OCI-LY7 (cell line): ENCODE results near the gene HYCC1. TPM values are rescaled to one million over a fixed set of nuclear protein-coding genes. Genes with fewer than 3 reads are reported as not detected.

ENCODE experiments used
- BruUV-seq: library from RNA; stranded (reverse); fragments of 400-500 nt; replicated peaks from 2 replicates; lab custom pipeline; 2021; lab: Mats Ljungman, UMichigan
- CTCF ChIA-PET: fragments of 300-600 bp; sonication (Branson Sonifier 250); formaldehyde crosslinking; loops from one replicate; lab custom pipeline; 2022; ENCODE audit warnings: antibody characterized with exemption; ENCODE audit not compliant: unreplicated experiment; lab: Charles Lee
- POLR2A ChIA-PET: fragments of 300-600 bp; sonication (Branson Sonifier 250); formaldehyde crosslinking; loops from one replicate; lab custom pipeline; 2022; ENCODE audit warnings: antibody characterized with exemption; lab: Charles Lee
- DNase-seq: peaks from one replicate; pipeline ENCODE4 v3.0.0-alpha.2; 2015; ENCODE audit warnings: low spot score
- H2AFZ ChIP-seq: fragments of 200-600 bp; sonication (generic), shearing (Covaris generic); 2 replicates; pipeline ENCODE4 v1.6.1; 2014; ENCODE audit warnings: mild to moderate bottlenecking, antibody characterized with exemption, low read length, moderate library complexity
- H3K27ac ChIP-seq: fragments of 200-600 bp; sonication (generic); 2 replicates; pipeline ENCODE4 v1.5.1; 2014; ENCODE audit warnings: mixed run types, low read depth, mild to moderate bottlenecking, moderate library complexity, low read length, inconsistent platforms; ENCODE audit not compliant: poor library complexity, severe bottlenecking
- H3K36me3 ChIP-seq: fragments of 200-600 bp; sonication (generic); 2 replicates; pipeline ENCODE4 v1.6.1; 2014; ENCODE audit warnings: mild to moderate bottlenecking, antibody characterized with exemption, low read length, moderate library complexity, mixed read lengths; ENCODE audit not compliant: insufficient read depth
- H3K4me1 ChIP-seq: fragments of 200-600 bp; sonication (generic); 2 replicates; pipeline ENCODE4 v1.5.1; 2014; ENCODE audit warnings: mild to moderate bottlenecking, low read length; ENCODE audit not compliant: insufficient read depth, poor library complexity, severe bottlenecking
- H3K4me2 ChIP-seq: fragments of 200-600 bp; sonication (generic); 2 replicates; pipeline ENCODE4 v1.6.1; 2014; ENCODE audit warnings: mild to moderate bottlenecking, low read length
- H3K4me3 ChIP-seq: fragments of 200-600 bp; sonication (generic); 2 replicates; pipeline ENCODE4 v1.5.1; 2014; ENCODE audit warnings: mild to moderate bottlenecking, low read depth, low read length; ENCODE audit not compliant: poor library complexity, severe bottlenecking
- H3K79me2 ChIP-seq: fragments of 200-600 bp; sonication (generic); 2 replicates; pipeline ENCODE4 v1.6.1; 2016; ENCODE audit warnings: low read depth, mild to moderate bottlenecking, low read length, moderate library complexity, mixed read lengths; ENCODE audit not compliant: insufficient read depth
- H3K9me2 ChIP-seq: fragments of 200-600 bp; sonication (generic); 2 replicates; pipeline ENCODE4 v1.6.1; 2016; ENCODE audit warnings: mild to moderate bottlenecking, low read length, mixed read lengths; ENCODE audit not compliant: insufficient read depth
- H3K9me3 ChIP-seq: fragments of 200-600 bp; sonication (generic); 2 replicates; pipeline ENCODE4 v1.6.1; 2014; ENCODE audit warnings: mild to moderate bottlenecking, mixed run types, low read length, mixed read lengths
- H4K20me1 ChIP-seq: fragments of 200-600 bp; sonication (generic); 2 replicates; pipeline ENCODE4 v1.6.1; 2014; ENCODE audit warnings: mild to moderate bottlenecking, antibody characterized with exemption, low read length, moderate library complexity, mixed read lengths; ENCODE audit not compliant: insufficient read depth
- EZH2phosphoT487 ChIP-seq: fragments of 200-600 bp; sonication (generic); IDR thresholded peaks from 2 replicates; pipeline ENCODE4 v1.6.1; 2018; ENCODE audit warnings: low read depth, borderline replicate concordance, mild to moderate bottlenecking, mixed run types, antibody characterized with exemption, low read length, moderate library complexity, mixed read lengths
- intact Hi-C: fragments of 100-400 bp; cut with micrococcal nuclease; formaldehyde crosslinking; loops from one replicate; pipeline ENCODE4 v1.10.0; 2022; ENCODE audit not compliant: unreplicated experiment
- total RNA-seq, 2 experiments: library from RNA; depleted of rRNA in 1 of 2; stranded (reverse); fragments of >200 nt in 1 of 2; shearing (Covaris generic) in 1 of 2; gene quantifications; 2 replicates each; pipeline ENCODE4 v1.2.3, GENCODE V29; 2014 to 2022
- TF ChIP-seq, protein P1 (sequence below): fragments of 200-600 bp; sonication (generic); conservative IDR thresholded peaks from 2 replicates; pipeline ENCODE4 v1.5.1; 2014; ENCODE audit warnings: mild to moderate bottlenecking, antibody characterized with exemption, low read length, moderate library complexity, mixed read lengths

HYCC1 gene
- total RNA-seq, 2 experiments from 2014 or later, result 43.3 to 157 TPM

DNA sequence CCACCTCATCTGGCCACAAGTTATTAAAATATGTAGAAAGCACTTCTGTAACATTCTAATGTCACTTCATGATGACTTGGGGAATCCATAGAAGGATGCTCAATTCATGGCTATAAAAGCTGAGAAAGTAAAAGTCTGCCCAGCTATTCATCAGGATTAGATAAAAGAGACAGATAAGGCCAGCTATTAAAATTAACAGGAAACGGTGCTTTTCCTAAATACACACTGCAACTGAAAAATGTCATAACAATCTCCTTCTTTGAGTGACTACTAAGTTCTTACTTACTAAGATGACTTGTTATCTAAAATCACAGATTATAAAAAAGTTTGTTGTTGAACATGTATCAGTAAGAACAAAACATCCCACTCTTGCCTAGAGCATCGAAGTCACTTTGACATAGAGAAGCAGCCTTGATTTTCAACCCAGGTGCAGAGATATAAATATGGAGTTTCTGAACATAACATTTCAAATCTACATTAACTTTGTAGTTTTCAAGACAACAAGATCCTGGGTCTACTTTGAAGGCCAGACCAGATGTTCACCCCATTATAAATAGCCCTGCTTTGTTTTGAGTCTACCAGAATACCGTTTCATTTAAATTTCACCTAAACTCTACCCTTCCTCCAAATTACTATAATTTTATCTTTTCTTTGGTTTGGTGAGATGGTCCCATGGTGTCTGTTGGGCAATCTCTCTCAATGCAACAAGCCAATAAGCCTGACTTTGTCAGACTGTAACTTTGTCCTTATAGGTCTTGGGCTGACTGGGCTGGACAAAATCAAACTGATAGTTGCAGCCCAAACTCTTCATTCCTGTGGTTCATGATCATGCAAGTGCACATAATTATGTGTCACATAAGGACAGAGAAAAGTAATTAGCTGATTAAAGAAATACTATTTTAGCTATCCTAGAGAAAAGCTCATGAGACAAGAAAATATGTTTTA is 24.0 kb downstream of the HYCC1 start:
- Histone ChIP-seq H3K4me1 (peaks cover 80% of the 10 kb centered on the region), H3K36me3 (peaks cover 60% of the 10 kb centered on the region), H3K4me3 (peak overlapping the region; percentile 59), H4K20me1 (no peaks in the 10 kb centered on the region), H2AFZ (no peak overlapping the region; the same call in 1 of the 2 replicates), H3K9me2 (no peaks in the 10 kb centered on the region), H3K79me2 (peaks cover 91% of the 10 kb centered on the region), H3K9me3 (no peaks in the 10 kb centered on the region; the same call in 1 of the 2 replicates), H3K27ac (peak overlapping the region; percentile 94), H3K4me2 (peak overlapping the region; percentile 56)
- DNase-seq, result peak; percentile 87
- ChIA-PET POLR2A (interaction anchor here (0.5 to 1.5 kb wide), 16 partner anchors 11 to 1014 kb away, joined by 3 to 7 read pairs (median 3); no protein-coding TSS in a partner anchor), CTCF (interaction anchor here (2.5 kb wide), 1 partner anchor 65 kb away, joined by 7 read pairs; no protein-coding TSS in a partner anchor)
- intact Hi-C loops, result loop anchor here (1.0 to 2.0 kb wide), 2 partner anchors 24 to 103 kb away; partner anchors contain the start of gene HYCC1
- BruUV-seq, result TSS peak; percentile 30
- TF ChIP-seq EZH2phosphoT487, result no peak
- TF ChIP-seq, protein P1, sequence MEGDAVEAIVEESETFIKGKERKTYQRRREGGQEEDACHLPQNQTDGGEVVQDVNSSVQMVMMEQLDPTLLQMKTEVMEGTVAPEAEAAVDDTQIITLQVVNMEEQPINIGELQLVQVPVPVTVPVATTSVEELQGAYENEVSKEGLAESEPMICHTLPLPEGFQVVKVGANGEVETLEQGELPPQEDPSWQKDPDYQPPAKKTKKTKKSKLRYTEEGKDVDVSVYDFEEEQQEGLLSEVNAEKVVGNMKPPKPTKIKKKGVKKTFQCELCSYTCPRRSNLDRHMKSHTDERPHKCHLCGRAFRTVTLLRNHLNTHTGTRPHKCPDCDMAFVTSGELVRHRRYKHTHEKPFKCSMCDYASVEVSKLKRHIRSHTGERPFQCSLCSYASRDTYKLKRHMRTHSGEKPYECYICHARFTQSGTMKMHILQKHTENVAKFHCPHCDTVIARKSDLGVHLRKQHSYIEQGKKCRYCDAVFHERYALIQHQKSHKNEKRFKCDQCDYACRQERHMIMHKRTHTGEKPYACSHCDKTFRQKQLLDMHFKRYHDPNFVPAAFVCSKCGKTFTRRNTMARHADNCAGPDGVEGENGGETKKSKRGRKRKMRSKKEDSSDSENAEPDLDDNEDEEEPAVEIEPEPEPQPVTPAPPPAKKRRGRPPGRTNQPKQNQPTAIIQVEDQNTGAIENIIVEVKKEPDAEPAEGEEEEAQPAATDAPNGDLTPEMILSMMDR, result no peak

DNA sequence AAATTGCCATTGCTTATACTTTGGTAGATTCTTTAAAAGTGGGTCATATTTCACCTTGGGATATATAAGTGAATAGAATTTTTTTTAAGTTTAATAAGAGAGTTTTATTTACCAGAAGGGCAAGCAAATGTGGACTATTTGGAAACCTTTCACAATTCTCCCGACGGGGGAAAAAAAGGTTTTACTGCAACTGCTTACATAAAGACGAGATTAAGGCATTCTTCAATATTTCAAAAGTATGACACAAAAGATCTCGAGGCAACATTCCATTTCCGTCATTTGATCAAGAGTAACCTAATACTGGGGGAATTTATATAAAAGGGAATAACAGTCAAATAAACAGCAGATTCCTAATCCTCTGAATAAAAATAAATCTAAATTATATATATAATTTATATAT is 28.5 kb downstream of the HYCC1 start:
- Histone ChIP-seq H3K27ac (no peak overlapping the region), H3K36me3 (peaks cover 78% of the 10 kb centered on the region), H3K4me3 (no peak overlapping the region), H3K4me1 (peaks cover 35% of the 10 kb centered on the region), H3K9me3 (no peaks in the 10 kb centered on the region; the same call in 1 of the 2 replicates), H2AFZ (no peak overlapping the region), H3K9me2 (no peaks in the 10 kb centered on the region), H4K20me1 (no peaks in the 10 kb centered on the region), H3K79me2 (peaks cover 52% of the 10 kb centered on the region), H3K4me2 (no peak overlapping the region)
- POLR2A ChIA-PET, result no interaction called here
- CTCF ChIA-PET, result no interaction called here
- DNase-seq, result no peak
- intact Hi-C loops, result no loop called here
- no TSS peak for BruUV-seq
- TF ChIP-seq, protein P1, result no peak
- TF ChIP-seq EZH2phosphoT487, result no peak
